Testis (tissue), 2 donors: ENCODE measurements around the gene NRXN3.

ENCODE experiments used
- POLR2A ChIP-seq: fragments of 450-650 bp; IDR thresholded peaks from one replicate; pipeline ENCODE4 v1.6.1; 2017; ENCODE audit warnings: antibody characterized with exemption, mild to moderate bottlenecking, moderate library complexity
- TF ChIP-seq, protein P1 (sequence below), 3 experiments: fragments of 450-650 bp in 2 of 3; fragments of 200-600 bp in 1 of 3; sonication (generic) in 1 of 3; IDR thresholded peaks; one replicate each; pipeline ENCODE4 v1.5.1; 2016 to 2019; ENCODE audit warnings: antibody characterized with exemption in 3 of 3, mild to moderate bottlenecking in 2 of 3, moderate library complexity in 1 of 3

GRCh38 chr14:78653173-78653572 lies 483.0 kb downstream of the NRXN3 start:
- TF ChIP-seq POLR2A: no peak
- TF ChIP-seq, protein P1, sequence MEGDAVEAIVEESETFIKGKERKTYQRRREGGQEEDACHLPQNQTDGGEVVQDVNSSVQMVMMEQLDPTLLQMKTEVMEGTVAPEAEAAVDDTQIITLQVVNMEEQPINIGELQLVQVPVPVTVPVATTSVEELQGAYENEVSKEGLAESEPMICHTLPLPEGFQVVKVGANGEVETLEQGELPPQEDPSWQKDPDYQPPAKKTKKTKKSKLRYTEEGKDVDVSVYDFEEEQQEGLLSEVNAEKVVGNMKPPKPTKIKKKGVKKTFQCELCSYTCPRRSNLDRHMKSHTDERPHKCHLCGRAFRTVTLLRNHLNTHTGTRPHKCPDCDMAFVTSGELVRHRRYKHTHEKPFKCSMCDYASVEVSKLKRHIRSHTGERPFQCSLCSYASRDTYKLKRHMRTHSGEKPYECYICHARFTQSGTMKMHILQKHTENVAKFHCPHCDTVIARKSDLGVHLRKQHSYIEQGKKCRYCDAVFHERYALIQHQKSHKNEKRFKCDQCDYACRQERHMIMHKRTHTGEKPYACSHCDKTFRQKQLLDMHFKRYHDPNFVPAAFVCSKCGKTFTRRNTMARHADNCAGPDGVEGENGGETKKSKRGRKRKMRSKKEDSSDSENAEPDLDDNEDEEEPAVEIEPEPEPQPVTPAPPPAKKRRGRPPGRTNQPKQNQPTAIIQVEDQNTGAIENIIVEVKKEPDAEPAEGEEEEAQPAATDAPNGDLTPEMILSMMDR (IDR thresholded peaks at IDR 0.05): no peak
